ENCODE measurements around the gene CPZ.

The CPZ gene

DNA sequence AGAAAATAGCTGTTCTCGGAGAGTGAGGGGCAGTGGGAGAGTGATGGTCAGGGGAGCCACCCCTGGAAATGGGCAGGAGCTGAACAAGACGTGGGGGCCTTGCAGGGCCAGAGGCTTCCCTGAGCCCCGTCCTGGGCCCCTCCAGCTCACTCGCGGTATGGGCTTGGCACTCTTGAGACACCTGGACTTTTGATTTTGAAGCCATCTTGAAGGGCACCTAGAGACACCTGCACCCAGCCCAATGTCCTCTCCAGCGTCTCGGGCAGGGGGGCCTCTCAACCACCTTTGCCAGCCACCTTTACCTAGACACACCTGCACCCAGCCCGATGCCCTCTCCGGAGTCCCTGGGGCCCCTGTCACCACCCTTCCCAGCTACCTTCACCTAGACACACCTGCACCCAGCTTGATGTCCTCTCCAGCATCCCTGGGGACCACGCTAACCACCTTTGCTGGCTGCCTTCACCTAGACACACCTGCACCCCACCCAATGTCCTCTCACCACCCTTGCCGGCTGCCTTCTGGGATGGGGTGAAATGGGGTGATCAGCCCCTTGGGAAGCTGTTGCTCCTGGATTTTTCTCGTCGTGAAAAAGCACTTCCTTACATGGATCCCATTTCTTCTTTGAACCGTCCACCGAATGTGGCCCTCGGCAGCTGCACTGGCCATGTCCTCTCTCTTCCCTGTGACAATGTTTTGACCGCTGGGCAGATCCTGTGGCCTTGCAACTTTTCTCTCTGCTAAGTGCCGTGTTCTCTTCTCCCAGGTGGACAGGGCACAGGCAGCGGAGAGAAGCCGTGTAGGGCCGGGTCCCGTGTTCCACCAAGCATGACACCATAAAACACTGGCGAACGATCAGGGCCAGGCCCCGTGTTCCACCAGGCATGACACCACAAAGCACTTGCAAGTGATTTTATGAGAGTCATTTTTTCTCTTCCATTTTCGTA is 47.5 kb downstream of the CPZ start:
- DNase-seq (ENCODE audit: low read depth) = no peak

DNA sequence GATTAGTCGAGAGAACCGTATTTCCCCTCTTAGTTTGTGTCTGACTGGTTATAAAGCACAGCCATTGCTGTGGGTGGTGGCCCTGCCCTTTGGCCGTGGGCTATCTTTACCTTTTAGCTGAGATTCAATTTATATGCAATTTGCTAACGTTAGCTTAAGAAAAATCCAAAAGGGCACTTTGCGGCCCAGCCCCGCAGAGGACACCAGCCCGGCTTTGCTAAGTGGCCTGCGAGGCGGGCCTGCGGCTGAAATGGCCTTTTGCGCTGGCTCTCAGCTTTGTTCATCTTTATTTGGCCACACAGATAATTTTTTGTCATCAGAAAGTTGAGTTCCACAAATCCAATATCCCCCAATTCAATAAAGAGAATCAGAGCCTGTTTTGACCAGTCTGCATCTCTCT is 48.3 kb downstream of the CPZ start:
- DNase-seq (ENCODE audit: low read depth) = no peak

DNA sequence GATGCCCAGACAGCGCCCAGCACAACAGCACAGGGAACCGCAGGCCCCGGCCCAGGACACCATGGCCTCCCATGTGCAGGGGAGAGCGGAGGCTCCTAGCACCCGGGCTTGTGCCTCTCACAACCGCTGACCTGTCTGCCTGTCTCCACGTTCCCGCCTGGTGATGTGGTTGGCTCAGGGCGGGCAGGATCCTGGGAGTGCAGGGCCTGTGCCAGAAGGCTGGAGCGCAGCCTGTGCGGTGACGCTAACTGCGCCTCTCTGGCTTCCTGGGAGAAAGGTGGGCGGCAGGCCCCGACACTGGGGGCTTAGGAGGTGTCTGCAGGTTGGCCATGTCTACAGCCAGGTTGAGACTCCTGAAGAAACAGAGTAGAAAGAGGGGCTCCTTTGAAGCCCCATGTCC is 48.7 kb downstream of the CPZ start:
- DNase-seq (ENCODE audit: low read depth) = no peak

DNA sequence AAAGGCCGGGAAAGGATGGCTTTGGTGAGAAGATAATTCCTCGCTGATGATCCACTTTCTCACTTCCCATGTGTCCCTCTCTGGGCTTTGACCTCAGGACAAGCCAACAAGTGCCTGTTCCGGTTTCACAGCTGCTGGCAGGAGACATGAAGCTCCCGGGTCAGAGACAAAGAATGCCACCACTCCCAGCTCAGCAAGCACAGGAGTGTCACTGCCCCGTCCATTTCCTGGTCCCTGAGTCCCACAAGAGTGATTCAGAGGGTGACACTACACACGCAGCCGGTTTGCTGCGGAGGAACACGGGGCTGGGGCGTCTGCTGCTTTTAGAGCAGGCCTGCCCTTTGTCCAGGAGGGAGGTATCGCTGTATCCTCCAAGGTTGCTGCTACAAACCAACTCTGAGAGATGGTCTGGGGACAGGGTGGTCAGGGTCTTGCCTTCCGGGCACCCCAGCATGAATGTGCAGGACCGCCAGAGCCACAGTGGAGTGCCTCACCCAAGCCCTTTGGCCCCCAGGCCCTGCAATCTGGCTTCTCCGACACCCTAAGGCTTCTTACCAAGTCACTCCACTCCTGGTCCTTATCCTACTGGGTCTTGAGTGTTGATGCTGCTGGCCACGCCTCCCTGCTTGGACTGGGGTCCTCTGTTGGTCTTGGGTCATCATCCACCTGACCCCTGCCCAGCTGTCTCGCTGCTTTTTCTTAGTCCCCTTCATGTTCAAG is 49.5 kb downstream of the CPZ start:
- DNase-seq (ENCODE audit: low read depth) = no peak

DNA sequence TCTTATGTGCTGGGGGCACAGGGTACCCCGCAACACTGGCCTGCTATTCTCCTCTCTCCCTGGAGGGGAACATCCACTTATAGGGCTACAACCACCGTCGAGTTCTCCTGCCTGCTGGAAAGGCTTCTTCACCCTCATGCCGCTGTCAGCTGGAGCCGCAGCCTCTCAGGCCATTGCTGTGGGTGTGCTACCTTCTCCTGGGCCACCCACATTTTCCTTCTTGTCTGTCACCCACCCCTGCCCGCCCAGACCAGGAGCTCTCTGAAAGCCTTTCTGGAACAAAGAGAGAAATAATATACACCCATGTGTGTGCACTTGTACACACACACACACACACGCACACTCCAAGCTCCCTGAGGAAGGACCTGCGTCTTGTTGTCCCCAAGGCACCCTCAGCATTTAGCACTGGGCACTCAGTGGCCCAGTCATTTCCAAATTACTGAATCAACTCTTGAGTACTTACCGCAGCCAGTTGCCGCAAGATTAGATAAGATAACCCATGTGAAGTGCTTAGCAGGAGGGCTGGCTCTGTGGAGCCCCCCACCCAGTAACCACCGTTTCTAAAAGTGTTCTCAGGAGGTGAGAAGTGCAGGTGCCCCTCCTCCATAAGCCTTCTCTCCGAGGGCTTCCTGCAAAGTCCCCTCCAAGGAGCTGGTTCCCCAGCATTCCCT is 50.2 kb downstream of the CPZ start:
- no peak for DNase-seq (ENCODE audit: low read depth)

DNA sequence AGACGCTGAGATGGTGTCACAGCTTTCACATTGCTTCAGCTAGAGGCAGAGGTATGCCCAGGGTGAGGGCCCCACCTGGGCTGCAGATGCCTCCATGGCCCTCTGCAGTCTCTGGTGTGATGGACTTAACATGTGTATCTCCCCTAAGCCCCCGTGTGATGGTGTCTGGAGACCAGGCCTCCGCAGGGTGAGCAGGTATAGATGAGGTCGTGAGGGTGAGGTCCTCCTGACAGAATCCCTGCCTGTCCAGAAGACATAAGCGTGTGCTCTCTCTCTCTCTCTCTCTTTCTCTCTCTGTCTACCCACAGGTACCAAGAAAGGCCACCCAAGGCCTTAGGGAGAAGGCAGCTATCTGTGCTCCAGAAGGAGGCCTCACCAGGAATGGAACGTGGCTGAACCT is 50.9 kb downstream of the CPZ start:
- no peak for DNase-seq (ENCODE audit: low read depth)

DNA sequence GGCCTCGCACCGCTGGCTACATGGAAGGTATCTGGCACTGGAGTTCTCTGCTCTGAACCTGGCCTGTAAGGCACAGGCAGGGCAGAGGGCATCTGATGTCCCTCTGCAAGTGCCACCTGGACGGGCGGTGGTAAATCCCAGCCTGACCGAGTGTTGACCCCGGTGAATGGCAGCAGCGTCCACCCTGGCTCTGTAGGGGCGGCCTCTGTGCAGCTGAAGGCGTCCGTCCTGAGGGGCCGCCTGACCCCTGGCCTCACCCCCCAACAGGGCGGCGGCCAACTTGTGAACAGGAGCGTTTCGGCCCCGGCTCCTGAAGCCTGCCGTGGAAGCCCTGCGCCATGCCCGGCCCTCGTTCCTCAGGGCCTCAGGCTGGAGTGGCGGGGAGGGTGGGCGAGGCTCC is 51.4 kb downstream of the CPZ start:
- DNase-seq (ENCODE audit: low read depth) = no peak

DNA sequence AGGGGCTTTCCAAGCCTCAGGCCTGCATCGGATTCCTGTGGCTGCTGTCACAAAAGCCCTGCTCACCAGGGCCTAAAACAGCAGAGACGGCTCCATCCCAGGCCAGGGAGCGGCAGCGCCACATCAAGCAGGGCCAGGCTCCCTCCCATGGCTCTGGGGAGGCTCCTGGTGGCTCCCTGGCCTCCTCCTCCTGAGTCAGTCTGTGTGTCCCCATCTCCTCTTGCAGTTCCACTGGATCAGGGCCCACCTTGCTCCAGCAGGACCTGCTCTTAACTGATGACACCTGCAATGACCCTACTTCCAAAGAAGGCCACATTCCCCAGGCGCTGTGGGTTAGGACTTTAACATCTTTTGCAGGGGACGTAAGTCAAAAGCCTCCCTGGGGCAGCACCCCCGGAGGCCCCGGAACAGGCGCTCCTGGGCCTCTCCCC is 51.9 kb downstream of the CPZ start:
- DNase-seq (ENCODE audit: low read depth) = no peak

DNA sequence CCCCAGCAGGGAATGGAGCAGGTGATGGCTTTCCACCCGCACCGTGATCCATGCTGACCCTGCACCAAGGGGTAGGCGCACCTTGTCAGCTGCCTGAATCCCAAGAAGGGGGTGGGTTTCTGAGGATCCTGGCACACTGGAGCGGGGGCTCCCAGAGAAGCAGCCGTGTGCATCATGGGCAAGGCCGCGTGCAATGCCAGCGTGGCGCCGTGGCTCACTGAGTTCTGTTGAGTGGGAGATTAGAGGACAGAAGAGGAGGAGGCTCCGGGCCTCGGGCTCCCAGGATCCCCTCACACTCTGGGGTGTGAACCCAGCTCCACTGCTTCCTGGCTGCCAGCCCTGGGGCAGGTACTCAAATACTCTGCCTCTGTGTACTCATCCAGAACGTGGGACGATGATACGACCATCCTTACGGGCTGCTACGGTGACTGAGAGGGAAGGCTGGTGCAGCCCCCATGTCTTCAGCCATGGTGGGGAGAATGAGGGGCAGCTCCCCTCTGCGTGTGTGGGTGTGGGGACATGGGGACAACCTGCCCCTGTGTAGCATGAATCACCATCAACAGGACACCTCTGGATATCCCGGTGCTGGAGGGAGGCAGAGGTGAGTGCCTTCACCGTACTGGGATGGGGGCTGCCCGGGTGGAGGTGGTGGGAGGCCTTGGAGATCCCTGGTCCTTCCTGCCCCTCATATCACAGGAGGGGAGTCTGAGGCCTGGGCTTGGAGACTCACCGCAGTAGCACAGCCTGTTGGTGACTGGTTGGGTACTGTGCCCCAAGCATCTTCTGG is 52.6 kb downstream of the CPZ start:
- DNase-seq (ENCODE audit: low read depth) = no peak

DNA sequence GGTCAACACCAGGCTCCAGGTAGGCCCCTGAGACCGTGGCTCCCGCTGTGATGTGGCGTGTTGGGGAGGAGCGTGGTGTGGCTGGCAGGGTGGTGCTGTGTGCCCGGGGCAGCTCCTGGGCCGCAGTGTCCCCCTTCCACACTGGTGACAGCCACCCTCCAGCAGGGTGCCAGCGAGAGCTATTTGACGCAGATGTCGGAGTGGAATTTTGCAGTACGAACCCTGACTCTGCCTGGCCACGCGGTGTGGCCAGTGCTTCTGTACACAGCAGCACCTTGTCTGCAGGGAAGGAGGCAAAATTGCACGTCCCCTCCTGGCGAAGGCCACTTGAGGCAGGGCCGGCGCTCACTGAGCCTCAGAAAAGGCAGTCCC is 53.2 kb downstream of the CPZ start:
- DNase-seq (ENCODE audit: low read depth) = no peak

DNA sequence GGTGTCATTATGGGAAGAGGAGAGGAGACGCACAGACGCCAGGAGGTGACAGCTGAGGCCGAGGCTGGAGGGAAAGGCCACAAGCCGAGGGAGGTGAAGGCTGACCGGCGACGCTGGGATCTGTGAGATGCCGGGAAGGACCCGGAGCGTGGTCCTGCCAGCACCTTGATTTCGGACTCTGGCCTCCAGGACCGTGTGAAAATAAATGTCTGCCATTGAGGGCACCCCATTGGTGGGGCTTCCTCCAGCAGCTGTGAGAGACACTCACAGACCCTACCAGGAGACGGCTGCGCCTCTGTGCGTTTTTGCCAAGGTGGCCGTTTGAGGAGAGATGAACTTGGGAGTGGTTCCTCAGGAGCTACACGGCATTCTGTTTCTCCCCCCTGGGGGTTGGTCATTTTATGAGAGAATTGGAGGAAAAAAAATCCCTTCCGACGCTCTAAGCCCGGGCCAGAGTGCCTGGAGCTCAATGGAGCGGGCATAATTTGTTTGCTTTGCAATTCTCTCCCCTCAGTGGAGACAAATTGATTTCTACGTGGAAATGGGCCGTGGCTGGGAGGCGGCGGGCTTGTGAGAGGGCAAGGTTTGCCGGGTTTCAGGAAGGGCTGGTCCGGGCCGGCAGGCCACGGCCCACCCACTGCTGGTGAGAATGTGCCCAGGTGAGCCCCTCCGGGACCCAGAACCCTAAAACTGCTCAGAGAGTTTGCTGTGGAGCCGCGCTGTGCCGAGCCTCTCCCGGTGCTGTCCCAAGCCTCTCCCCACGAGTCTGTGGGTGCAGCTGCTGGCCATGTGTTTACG is 53.9 kb downstream of the CPZ start:
- no peak for DNase-seq (ENCODE audit: low read depth)

DNA sequence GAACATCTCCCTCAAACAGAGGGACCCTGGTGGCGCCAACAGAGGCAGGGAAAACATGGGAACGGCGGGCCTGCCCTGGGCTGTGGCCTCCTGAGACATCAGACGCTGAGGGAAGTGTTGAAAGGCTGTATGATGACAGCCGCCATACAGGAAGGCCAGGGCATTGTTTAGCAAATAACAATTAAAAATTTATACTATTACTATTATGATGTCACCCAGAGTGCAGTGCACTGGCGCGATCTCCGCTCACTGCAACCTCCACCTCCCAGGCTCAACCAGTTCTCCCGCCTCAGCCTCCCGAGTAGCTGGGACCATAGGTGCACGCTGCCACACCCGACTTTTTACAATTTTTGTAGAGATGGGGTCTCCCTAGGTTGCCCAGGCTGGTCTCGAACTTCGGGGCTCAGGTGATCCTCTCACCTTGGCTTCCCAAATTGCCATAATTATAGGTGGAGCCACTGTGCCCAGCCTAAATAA is 54.6 kb downstream of the CPZ start:
- DNase-seq (ENCODE audit: low read depth) = no peak

DNA sequence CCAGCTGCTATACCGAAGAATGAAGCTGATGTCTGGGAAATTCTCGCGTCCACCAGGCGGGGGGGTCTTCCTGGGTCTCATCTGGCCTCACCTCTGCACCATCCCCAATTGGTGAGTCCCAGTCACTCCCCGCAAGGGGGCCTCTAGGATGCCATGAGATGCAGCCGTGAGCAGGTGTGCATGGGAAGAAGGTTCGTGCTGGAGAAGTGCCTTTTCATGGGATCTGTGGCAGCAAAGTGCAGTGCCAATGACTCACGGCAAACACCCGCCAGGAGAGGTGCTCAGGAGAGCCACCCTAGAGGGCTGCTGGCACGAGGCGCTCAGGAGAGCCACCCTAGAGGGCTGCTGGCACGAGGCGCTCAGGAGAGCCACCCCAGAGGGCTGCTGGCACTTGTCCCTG is 55.1 kb downstream of the CPZ start:
- no peak for DNase-seq (ENCODE audit: low read depth)

DNA sequence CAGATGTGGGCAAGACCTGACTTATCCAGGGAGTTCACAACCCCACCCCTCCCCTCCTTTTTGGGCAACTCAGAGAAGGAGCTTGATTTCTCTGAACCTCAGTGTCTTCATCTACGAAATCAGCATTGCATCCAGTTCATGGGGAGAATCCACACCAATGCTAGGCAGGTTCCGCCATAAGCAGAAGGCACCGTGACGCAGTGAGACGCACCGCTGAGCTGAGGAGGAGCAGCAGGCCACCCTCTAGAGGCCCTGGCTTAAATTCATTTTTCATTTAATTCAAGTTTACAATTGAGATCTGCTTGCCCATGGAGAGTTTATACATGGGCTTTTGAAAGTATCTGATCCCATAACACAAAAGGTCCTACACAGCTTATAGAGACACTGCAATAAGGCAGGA is 55.7 kb downstream of the CPZ start:
- no peak for DNase-seq (ENCODE audit: low read depth)

DNA sequence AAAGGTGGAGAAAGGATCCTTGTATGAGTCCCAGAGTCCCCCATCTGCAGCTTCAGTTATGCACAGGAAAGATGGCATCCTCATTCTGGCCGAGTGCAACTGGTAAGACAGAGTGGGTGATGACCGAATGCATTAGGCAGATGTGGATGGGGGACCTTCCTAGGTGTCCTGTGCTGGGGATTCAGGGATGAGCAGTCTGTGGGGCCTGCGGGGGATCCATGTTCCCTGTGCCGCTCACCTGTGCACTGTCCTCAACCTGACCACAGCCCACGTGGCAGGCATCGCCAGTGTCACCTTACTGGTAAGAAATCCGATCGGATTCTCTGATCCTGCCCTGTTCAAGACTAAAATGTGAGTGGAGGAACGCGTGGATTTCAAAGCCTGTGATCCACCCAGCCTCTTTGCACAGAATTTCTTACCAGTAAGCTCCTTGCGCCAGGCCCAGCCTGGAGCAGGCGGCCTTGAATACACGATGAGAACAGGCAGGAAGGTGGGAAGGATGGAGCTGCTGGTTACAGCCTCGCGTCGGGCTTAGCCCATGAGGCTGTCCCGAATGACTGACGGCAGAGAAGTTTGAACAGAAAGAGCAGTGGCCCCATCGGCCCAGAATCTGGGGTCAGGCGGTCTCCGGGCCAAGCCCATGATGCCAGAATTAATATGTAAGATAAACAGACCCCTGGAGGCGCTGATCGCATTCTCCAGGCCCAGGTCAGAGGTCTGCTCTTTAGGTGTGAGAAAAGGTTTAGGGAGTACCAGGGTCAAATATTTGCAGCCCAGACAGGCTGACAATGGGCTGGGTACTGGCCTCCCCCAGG is 56.5 kb downstream of the CPZ start:
- DNase-seq (ENCODE audit: low read depth) = no peak

DNA sequence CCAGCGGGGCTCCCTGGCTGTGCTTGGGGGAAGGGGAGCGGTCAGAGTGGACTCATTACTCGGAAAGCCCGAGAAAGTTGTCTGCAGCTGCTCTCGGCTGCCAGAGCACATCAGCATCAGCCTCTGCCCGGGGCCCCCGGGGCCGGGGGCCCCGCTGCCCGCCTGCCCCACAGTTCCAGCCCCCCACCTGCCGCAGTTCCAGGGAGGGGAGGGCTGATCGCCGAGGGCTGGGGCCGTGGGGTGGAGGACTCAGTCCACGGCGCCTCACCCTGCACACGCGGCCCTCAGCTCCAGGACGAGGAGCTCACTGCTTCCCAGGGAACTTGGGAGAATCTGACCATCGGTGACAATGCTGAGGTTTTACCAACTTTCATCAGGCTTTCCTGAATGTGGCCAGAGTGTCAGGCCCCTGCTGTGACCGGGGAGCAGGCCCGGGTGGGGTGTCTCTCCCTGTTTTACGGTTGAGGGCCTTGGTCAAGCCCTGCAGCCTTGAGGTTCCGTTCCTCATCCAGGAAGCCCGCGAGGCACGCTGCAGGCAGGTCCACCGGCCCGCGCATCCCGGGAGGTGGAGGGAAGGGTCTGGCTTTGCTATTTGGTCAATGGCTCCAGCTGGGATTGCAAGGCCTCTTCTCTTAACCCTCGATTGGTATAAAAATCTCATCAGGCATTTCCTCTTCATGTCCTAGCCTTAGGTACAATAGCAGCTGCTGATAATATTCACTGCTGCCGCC is 57.2 kb downstream of the CPZ start:
- DNase-seq (ENCODE audit: low read depth) = no peak

DNA sequence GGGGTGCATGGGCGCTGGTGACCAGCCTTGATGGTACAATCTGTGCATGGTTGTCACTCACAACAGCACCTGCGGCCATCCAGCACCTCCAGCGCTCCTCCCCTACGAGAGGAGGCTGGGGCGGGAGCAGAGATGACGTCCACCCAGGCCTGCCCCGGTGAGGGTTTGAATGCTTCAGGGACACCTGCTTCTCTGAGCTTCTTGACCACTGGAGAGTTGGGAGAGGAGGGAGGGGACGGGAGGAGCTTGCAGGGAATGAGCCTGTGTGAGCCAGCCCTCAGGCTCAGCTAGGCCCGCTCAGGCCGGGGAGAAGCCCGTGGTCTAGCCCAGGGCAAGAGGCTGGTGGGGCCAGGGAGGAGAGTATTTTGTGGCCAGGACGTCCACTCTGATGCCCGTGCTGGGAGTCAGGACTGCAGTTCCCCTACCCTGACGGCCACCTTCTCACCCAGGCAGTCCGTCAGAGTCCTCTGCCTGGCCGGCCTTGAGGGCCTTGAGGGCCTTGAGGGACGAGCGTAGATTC is 59.2 kb downstream of the CPZ start:
- no peak for DNase-seq (ENCODE audit: low read depth)

DNA sequence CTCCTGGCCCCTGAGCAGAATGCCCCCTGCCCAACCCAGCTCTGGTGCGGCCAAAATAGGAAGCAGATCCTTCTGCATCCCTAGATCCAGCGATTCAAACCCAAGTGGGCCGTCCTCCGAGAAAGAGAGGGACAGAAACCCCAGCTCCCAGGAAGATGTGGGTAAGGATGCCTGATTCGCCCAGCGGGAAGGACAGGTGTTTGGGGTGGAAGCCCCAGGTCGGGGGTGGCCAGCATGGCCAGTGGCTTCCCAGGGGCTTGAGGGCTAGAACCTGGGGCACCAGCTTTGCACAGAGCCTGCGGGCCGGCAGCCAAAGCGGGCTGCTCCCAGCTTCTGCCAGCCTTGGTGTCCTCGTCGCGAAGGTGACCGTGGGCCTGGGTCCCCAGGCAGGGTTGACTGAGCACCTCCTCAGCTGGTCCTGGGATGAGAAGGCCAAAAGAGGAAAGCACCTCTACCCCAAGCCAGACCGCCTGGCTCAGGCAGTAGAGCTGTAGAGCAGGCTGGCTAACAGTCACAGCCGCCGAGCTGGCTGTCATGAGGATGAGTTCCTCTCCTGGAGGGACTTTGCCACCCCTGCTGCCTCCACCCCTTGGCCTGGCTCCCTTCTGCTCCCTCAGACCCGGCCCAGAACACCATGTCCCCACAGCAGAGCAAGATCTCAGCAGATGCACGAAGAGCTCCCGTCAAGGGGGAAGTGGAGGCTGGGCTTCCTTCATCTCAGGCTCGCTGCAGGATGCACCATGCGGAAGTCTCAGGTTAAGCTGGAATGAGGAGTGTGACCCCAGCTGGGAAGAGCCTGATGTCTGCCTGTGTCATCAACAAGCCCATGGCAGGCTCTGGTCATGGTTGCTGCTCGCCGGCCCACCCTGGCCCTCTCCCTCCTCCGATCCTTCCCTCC is 59.9 kb downstream of the CPZ start:
- DNase-seq (ENCODE audit: low read depth) = no peak
